Mucosa of gallbladder (tissue), 1 donor: ENCODE data around the gene GINS2. TPM values are rescaled to one million over a fixed set of nuclear protein-coding genes. Genes with fewer than 3 reads are reported as not detected.
A peak's percentile ranks its signal among the peaks of the same experiment; 100 is the strongest.

Experiments
- DNase-seq: peaks from one replicate; pipeline ENCODE4 v3.0.0-alpha.2; 2020; ENCODE audit warnings: low spot score
- total RNA-seq: library from RNA; stranded (reverse); gene quantifications from one replicate; pipeline ENCODE4 v1.2.1, GENCODE V29; 2021
- donor health status: DM: no; HTN: no; CAD: no.

Gene GINS2
- total RNA-seq, 1 donor from 2014 or later = 0.81 TPM

GRCh38 chr16:85689950-85690320 is 1.2 kb upstream of the GINS2 start:
- DNase-seq = no peak

- no peak for DNase-seq
Observed at GRCh38 chr16:85689285-85689949, 663 bp upstream of the GINS2 start.

DNA sequence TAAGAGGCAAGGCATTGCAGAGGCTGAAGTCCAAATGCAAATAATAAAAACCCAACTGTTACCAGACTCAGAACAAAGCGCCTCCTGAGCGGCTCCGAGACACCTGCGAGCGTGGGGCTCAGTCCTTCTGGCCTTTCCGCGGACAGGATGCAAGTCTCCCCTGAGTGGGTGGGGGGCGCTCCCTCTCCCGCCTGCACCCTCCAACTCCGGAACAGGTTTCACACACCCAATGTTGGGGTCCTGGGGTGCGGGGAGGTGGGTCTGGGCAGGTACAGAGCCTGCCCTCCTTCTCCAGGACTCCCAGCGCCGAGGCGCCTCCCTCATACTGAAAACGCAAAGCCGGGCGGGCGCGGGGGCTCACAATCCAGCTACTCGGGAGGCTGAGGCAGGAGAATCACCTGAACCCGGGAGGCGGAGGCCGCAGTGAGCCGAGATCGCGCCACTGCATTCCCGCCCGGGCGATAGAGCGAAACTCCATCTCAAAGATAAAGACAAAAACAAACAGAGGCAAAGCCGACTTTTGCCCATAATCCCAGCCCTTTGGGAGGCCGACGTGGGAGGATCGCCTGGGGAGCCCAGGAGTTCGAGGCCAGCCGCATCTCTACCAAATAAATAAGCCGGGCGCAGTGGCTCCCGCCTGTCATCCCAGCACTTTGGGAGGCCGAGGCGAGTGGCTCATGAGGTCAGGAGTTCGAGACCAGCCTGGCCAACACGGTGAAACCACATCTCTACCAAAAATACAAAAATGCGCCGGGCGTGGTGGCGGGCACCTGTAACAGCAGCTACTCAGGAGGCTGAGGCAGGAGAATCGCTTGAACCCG is 893 bp downstream of the GINS2 start:
- DNase-seq = no peak

DNA sequence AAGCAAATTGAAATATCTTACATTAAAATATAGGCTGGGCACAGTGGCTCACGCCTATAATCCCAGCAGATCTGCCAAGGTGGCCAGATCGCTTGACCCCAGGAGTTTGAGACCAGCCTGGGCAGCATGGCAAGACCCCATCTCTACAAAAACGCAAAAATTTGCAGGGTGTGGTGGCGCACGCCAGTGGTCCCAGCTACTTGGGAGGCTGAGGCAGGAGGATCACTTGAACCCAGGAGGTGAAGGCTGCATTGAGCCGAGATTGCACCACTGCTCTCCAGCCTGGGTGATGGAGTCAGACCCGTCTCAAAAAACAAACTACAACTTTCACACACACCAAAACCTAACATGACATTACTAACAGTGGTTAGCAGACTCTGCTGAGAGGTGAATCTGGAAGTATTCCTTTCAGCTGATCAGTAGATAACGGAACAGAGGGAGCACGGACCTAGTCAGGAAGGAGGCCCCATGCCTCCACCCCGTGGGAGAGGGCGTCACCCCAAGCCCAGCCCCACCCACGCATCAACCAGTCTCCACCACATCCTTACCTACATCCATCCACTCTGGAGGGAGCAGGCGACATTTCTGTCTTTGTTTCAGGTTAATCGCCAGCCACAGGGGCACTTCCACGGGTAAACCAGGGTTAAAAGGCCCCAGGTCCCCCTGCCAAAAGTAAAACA is 1.7 kb downstream of the GINS2 start:
- DNase-seq = no peak

GRCh38 chr16:85685251-85685650 is 3.5 kb downstream of the GINS2 start:
- no peak for DNase-seq

- DNase-seq = no peak
Observed at GRCh38 chr16:85683363-85683762, 5.4 kb downstream of the GINS2 start.

DNA sequence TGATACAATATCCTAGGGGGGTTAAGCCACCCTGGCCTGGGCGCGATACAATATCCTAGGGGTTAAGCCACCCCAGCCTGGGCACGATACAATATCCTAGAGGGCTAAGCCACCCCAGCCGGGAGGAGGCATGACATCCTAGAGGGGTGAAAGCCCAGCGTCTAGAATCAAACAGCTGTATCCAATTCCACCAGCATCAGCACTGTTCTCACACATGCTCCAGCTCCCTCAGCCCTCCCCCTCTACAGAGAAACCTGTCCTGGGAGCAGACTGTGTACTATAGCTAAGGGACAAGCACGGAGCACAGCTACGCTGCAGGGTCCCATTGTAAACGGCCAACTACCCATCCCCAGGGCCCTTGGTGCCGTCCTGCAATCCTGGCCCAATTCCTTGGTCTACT is 6.2 kb downstream of the GINS2 start:
- DNase-seq = no peak

GRCh38 chr16:85681255-85681654 is 7.5 kb downstream of the GINS2 start:
- no peak for DNase-seq

DNA sequence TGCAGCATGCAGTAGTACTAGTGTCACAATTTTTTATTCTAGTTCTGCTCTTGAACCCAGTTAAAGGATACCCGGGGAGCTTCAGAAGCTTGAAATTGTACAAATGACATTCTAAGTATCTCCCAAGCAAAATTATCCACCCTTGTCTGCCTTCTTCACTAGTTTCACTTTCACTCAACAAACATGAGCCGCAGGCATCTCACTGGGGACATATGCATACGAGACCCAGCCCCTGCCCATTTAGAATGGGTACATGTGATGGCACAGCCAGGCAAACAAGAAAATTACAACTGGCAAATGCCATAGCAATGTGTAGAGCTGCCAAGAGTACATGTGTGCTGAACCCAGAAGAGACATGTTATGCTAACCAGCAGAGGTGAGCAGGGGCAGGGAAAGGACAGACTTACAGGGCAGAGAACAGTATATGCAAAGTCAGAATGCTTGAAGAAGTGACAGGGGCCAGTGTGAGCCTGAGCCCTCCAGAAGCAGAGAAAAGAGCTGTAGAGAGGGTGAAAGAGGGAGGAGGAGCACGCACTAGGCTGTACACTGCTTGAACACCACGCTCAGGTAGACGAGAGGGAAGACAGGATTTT is 8.3 kb downstream of the GINS2 start:
- no peak for DNase-seq

DNA sequence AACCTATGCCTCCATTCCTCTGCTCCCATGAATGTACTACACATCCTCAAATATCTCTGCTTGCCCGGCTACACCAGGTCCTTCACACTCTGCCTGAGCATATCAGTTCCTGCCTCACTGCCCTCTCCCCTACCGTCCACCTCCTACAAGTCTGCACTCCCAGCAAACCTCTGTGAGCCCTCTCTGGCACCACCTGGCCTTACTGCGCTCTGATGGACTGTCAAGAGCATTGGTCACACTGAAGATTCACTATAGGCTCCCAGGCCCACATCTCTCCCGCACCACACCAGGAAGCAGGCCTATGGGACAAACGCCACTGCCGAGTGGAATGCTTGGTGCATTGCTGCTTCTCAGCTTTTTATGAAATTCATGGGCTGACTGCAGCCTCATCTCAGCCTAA is 8.9 kb downstream of the GINS2 start:
- no peak for DNase-seq

DNA sequence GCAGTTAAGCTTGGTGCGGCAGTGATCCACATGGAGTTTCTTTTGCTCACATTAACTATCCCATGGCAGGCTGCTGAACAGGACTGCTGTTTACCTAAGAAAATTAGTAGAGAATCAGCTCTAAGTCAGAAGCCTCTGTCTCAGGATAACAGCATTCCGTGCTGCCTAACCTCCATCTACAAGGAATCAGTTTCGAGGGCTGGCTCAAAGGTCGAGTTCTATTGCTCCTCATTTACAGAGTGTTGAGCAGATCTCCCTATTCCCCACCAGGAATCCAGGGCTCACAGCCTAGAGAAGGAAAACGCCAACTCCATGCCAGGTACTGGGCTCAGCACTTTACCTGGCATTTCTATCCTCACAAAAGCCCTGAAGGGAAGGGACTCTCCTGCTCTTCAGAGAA is 9.9 kb downstream of the GINS2 start:
- no peak for DNase-seq

- no peak for DNase-seq
Observed at GRCh38 chr16:85678016-85678415, 10.7 kb downstream of the GINS2 start.

DNA sequence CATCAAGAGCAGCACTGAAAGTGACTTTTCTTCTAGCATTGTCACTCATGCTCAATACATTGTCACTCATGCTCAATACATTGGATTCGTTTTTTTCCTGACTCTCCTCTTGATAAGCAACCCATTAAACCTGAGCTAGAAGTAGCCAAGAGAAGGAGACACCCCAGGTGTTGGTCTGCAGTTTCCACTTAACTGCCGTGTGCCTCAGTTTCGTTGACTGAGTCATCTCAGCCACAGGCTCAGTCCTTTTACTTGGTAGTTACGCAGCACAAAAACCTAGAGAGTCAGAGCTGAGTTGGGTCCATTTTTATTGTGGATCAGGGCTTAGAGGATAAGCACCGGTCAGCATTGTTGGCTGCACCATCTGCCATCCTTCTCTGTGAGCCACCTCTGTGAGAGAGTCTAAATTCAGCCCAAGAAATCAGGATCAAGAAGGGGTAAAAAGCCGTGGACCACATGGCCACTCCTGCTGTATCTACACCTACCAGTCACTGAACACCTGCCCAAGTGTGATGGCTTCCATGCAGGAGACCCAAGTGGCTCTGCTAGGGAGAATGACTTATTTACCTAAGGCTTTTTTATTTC is 11.3 kb downstream of the GINS2 start:
- DNase-seq = no peak

GRCh38 chr16:85676466-85676865 is 12.3 kb downstream of the GINS2 start:
- DNase-seq = no peak

GRCh38 chr16:85675251-85675874 is 13.4 kb downstream of the GINS2 start:
- no peak for DNase-seq

DNA sequence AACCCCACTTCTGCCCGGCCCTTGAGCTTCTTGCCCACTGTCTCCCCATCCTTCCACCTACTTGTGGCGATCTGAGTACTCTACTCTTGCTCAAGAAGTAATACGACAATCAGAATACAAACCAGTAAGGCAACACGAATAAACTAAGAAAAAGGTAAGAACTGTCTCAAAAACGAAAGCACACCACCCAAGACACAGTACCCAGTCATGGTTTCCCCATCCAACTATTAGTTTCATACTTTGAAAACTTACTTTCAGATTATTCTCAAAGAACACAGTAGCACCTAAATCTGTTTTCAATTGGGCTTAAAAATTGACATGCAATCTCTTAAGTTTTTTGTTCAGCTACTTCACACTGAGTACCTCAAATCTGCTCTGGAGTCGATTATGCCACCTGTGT is 13.9 kb downstream of the GINS2 start:
- DNase-seq = no peak

DNA sequence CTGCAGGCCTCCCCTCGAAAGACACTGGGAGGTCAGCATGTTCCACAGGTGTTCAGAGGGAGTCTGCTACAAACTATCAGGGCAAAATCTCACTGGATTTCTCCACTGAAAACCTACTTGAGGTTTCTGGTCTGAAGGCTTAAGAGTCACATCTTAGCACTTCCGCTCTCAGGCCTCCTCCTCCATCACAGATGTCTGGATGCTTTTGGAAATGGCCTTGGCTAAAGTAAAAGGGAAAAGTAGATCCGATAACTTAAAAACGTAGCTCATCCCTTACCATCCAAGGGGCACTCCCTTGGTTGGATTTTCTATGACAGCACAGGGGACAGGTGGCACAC is 14.4 kb downstream of the GINS2 start:
- DNase-seq = no peak

DNA sequence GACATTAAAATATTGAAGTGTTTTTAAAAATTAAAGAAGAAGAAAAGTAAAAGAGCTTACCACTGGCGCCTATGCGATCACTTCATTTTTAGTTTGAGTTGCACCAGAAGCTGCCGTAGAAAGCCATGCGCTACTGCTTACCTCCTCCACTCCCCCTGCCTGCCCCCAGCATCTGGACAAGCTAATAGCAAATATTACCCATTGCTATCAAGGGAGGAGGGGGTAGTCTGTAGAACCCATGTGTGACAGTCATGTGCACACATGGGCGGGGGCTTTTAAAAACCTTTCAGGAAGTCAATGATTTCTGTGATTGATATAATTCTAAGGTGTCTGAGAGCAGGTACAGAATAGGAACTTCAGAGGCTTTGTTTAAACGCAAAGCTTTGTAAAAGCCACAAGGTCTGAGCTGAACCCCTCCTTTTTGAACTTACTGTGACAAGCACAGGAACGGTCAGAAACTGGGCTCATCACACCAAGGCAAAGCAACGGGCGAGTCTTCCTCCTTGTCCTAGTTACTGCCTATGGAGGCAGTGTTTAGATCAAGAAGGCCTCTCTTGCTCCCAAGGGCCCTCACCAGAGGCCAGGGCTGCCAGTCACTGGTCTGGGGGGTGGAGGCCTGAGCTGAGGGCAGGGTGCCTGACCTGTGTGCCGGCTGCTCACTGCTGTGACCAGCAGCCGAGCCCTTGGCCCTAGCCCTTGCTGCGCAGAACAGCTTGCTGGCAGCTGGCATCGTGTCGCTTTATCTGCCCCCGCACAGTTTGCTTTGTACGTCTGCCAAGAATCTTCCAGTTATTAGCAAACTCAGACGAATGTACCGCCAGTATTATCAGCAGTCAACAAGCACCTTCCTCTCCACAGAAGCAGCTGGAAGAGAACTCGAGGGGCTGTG is 15.0 kb downstream of the GINS2 start:
- peak; percentile 63 for DNase-seq

DNA sequence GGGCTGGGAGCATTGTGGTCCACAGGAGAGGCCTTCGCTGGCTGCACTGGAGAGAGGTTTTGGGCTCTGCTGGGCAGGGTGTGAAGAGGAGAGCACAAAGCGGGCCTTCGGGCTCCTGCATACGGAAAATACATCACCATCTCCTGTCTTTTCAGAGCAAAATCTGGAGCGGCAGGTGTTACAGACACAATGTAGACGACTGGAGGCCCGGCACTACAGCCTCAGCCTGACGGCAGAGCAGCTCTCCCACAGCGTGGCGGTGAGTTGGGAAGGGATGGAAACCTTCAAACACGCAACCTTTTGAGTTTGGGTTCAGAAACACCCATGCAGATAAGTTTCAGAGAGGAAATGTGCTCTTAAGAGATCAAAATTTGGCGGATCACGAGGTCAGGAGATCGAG is 17.9 kb downstream of the GINS2 start:
- DNase-seq = no peak

DNA sequence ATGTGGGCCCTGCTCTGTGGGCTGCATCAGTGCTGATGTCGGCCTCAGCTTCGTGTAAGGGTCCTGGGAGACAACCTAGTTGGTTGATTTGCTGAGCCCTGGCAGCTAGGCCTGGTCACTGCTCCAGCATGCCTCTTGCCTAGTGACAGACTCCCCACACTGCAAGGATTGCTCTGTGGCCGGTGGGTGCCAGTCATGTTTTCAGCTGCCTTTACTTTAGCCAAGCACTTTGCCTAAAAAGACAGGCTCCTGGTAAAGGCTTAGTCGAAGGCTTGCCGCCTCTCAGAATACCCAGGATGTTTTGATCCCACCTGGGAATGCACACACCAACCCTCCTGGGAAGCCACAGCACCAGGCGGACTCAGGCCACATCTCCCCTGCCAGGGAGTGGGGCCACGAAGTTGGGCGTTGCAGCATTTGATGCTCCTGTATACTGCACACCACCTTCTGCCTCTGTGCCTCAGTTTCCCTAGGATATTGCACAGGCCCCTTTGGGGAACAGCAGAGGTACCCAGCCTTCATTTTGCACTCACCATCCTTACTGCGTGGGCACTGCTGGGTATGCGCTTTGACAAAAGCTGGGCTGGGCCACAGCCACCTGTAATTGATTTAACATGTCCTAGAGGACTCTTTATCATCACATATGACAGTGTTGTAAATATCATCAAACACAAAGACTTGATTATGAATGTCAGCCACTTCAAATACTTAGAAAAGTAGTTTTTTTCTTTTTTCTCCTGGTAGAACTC is 19.9 kb downstream of the GINS2 start:
- no peak for DNase-seq
